ENCODE results near the gene ZBED4. TPM values are rescaled to one million over a fixed set of nuclear protein-coding genes. Genes with fewer than 3 reads are reported as not detected.

Gene ZBED4
- total and polyA plus RNA-seq, 2 experiments from 2014 or later = 8.5 to 31.9 TPM

- TF ChIP-seq ZNF462 (CRISPR knock-in tag; IDR thresholded peaks at IDR 0.05) = no peak
- TF ChIP-seq ETS1 (IDR thresholded peaks at IDR 0.05) = no peak
- no peak for TF ChIP-seq REST (IDR thresholded peaks at IDR 0.05; ENCODE audit: unreplicated experiment)
- TF ChIP-seq ZNF331 (CRISPR knock-in tag; IDR thresholded peaks at IDR 0.05; ENCODE audit: low read depth) = no peak
- TF ChIP-seq CTCF (conservative IDR thresholded peaks at IDR 0.05; ENCODE audit: low read depth in 2 of 2) = no peak
Observed at GRCh38 chr22:49933236-49934159, 79.9 kb downstream of the ZBED4 start (continued).
